ENCODE measurements around the gene CCHCR1.

CCHCR1 gene

DNA sequence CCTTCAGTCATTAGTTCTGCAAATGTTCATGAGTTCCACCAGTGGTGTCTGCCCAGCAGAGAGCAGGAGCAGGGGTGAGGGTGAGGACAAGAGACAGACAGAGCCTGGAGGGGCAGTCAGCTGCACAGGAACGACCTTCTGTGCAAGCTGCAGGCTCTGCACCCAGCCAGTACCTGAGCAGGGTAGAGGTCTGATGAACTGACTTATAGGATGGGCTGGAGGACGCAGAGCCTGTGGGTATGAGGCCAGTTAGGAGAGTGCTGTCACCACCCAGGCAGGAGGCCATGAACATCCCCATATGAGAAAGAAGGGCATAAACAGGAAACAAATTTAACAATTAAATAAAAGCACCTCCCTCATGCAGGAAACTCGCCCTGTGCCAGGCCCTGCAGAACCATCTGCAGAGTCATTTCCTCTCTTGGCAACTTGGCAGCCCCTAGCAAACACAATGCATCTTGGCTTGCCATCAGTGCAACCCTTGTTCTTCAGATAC, 63.2 kb downstream of the CCHCR1 start:
- DNase-seq, result peak; percentile 59

DNA sequence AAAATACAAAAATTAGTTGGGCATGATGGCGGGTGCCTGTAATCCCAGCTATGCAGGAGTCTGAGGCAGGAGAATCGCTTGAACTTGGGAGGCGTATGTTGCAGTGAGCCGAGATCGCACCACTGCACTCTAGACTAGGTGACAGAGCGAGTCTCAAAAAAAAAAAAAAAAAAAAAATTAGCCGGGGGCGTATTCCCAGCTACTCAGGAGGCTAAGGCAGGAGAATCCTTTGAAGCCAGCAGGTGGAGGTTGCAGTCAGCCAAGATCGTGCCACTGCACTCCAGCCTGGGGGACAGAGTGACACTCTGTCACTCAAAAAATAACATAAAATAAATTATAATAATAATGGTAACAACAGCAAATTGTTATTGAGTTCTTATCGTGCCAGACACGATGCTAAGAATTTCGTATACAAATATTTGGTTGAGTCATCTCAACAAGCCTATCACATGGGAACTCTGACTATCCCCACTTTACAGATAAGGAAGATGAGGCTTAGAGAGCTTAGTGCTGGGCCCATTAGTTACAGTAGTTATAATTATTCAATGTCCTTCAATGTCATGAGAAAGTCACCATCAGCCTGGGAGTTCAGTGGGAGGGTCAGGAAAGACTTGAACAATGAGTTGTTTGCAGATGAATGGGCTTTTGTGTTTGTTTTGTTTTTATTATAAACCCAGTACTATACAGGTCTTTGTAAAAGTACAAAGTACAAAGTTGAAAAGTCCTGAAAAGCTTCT, 64.7 kb downstream of the CCHCR1 start:
- DNase-seq, result no peak
